Parathyroid adenoma (tissue), 2 donors: Measurements from ENCODE around the gene MRPL38.
"Not testable (repeated sequence)": the region's sequence is repeated elsewhere in the genome, so short reads cannot be mapped to it uniquely, and the experiment has no call there.

Experiments
- H2AFZ ChIP-seq: fragments of 300-600 bp; sonication (generic); one replicate; pipeline ENCODE4 v1.7.0; 2017; ENCODE audit warnings: antibody characterized with exemption, mild to moderate bottlenecking
- H3K27ac ChIP-seq: fragments of 300-600 bp; sonication (generic); one replicate; pipeline ENCODE4 v1.7.0; 2017
- H3K27me3 ChIP-seq: fragments of 300-600 bp; sonication (generic); one replicate; pipeline ENCODE4 v1.7.0; 2017; ENCODE audit warnings: low read length; ENCODE audit not compliant: control insufficient read depth, insufficient read depth
- H3K36me3 ChIP-seq: fragments of 300-600 bp; sonication (generic); one replicate; pipeline ENCODE4 v1.7.0; 2017; ENCODE audit warnings: low read length; ENCODE audit not compliant: control insufficient read depth, insufficient read depth
- H3K4me1 ChIP-seq: fragments of 300-600 bp; sonication (generic); one replicate; pipeline ENCODE4 v1.7.0; 2017; ENCODE audit warnings: control low read depth
- H3K4me2 ChIP-seq: fragments of 300-600 bp; sonication (generic); one replicate; pipeline ENCODE4 v1.7.0; 2017; ENCODE audit warnings: low read length
- H3K4me3 ChIP-seq: fragments of 300-600 bp; sonication (generic); one replicate; pipeline ENCODE4 v1.7.0; 2017; ENCODE audit warnings: low read depth, low read length
- H3K79me2 ChIP-seq: fragments of 300-600 bp; sonication (generic); one replicate; pipeline ENCODE4 v1.7.0; 2017; ENCODE audit warnings: control low read depth
- H3K9ac ChIP-seq: fragments of 300-600 bp; sonication (generic); one replicate; pipeline ENCODE4 v1.7.0; 2017; ENCODE audit warnings: mild to moderate bottlenecking
- H3K9me3 ChIP-seq: fragments of 300-600 bp; sonication (generic); one replicate; pipeline ENCODE4 v1.7.0; 2017; ENCODE audit warnings: low read length; ENCODE audit not compliant: control insufficient read depth
- TF ChIP-seq, protein P1 (sequence below): fragments of 300-600 bp; sonication (generic); IDR thresholded peaks from one replicate; pipeline ENCODE4 v1.7.0; 2017; ENCODE audit warnings: antibody characterized with exemption, mild to moderate bottlenecking
- donor health status: primary hyperparathyroidism.

MRPL38 gene

GRCh38 chr17:75869282-75870141, 35.2 kb downstream of the MRPL38 start:
- TF ChIP-seq, protein P1, sequence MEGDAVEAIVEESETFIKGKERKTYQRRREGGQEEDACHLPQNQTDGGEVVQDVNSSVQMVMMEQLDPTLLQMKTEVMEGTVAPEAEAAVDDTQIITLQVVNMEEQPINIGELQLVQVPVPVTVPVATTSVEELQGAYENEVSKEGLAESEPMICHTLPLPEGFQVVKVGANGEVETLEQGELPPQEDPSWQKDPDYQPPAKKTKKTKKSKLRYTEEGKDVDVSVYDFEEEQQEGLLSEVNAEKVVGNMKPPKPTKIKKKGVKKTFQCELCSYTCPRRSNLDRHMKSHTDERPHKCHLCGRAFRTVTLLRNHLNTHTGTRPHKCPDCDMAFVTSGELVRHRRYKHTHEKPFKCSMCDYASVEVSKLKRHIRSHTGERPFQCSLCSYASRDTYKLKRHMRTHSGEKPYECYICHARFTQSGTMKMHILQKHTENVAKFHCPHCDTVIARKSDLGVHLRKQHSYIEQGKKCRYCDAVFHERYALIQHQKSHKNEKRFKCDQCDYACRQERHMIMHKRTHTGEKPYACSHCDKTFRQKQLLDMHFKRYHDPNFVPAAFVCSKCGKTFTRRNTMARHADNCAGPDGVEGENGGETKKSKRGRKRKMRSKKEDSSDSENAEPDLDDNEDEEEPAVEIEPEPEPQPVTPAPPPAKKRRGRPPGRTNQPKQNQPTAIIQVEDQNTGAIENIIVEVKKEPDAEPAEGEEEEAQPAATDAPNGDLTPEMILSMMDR, result no peak
- H3K4me3 ChIP-seq, result no peak overlapping the region
- H3K4me2 ChIP-seq, result no peak overlapping the region
- H3K9me3 ChIP-seq, result no peaks in the 10 kb centered on the region
- no peak overlapping the region for H3K9ac ChIP-seq
- no peaks in the 10 kb centered on the region for H3K79me2 ChIP-seq
- H3K27me3 ChIP-seq, result no peaks in the 10 kb centered on the region
- peak overlapping the region; percentile 36 for H3K27ac ChIP-seq
- no peaks in the 10 kb centered on the region for H3K36me3 ChIP-seq
- no peak overlapping the region for H2AFZ ChIP-seq
- peaks cover 7% of the 10 kb centered on the region for H3K4me1 ChIP-seq

DNA sequence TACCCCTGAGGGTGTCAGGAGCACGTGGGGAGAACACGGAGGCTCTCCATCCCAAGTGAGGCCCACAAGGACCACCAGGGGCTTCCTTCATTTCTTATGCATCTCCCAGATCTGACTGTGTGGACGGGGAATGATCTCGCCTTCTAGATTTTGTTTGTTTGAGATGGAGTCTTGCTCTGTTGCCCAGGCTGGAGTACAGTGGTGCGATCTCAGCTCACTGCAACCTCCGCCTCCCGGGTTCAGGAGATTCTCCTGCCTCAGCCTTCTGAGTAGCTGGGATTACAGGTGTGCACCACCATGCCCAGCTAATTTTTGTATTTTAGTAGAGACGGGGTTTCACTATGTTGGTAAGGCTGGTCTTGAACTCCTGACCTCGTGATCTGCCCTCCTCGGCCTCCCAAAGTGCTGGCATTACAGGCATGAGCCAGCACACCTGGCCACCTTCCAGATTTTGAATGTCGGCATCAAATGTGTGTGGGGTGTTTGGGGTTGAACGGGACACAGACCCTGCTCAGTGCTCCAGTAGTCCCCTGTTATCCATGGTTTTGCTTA, 35.9 kb downstream of the MRPL38 start:
- not testable (repeated sequence) for H3K4me2 ChIP-seq, H3K9ac ChIP-seq, H3K4me3 ChIP-seq, H3K27me3 ChIP-seq, H3K9me3 ChIP-seq, H3K79me2 ChIP-seq, H3K4me1 ChIP-seq, H3K36me3 ChIP-seq, H2AFZ ChIP-seq
- peak overlapping the region; percentile 36 for H3K27ac ChIP-seq

DNA sequence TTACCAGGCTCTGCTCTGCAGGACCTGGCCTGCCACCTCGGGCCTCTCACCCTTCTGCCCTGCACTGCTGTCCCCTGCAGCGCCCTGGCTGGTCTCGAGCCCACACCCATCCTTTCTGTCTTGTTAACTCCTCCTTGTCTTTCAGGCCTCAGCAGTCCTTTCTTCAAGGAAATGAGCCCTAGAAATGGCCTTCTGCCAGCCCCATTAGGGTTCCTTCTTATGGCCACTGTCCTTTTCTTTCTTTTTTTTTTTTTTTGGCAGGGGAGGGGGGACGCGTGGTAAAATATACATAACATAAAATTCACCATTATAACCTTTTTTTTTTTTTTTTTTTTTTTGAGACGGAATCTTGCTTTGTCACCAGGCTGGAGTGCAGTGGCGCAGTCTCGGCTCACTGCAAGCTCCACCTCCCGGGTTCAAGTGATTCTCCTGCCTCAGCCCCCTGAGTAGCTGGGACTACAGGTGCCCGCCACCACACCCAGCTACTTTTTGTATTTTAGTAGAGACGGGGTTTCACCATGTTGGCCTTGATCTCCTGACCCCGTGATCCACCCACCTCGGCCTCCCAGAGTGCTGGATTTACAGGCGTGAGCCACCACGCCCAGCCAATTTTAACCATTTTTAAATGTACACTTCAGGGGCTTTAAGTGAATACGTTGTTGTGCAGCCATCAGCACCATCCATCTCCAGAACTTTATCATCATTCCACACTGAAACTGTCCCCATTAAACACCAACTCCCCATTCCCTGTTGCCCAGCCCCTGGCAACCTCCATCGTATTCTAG, 39.1 kb downstream of the MRPL38 start:
- H3K9me3 ChIP-seq, H3K4me2 ChIP-seq, H3K4me3 ChIP-seq, H3K79me2 ChIP-seq, H3K36me3 ChIP-seq, H3K27ac ChIP-seq, H2AFZ ChIP-seq, H3K9ac ChIP-seq, H3K4me1 ChIP-seq, H3K27me3 ChIP-seq: not testable (repeated sequence)

DNA sequence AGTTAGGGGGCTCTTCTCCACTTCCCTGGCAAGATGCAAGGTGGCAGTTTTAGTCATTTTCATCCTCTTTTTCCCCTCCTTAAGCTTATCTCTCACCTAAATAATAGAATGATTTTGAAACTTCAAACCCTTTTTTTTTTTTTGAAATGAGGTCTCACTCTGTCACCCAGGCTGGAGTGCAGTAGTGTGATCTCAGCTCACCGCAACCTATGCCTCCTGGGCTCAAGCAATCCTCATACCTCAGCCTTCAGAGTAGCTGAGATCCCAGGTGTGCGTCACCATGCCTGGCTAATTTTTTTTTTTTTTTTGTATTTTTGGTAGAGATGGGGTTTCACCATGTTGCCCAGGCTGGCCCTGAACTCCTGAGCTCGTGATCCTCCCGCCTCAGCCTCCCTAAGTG, 39.8 kb downstream of the MRPL38 start:
- not testable (repeated sequence) for H3K9me3 ChIP-seq, H3K79me2 ChIP-seq, H2AFZ ChIP-seq, H3K27ac ChIP-seq, H3K4me3 ChIP-seq, H3K36me3 ChIP-seq, H3K4me1 ChIP-seq, H3K4me2 ChIP-seq, H3K9ac ChIP-seq, H3K27me3 ChIP-seq

DNA sequence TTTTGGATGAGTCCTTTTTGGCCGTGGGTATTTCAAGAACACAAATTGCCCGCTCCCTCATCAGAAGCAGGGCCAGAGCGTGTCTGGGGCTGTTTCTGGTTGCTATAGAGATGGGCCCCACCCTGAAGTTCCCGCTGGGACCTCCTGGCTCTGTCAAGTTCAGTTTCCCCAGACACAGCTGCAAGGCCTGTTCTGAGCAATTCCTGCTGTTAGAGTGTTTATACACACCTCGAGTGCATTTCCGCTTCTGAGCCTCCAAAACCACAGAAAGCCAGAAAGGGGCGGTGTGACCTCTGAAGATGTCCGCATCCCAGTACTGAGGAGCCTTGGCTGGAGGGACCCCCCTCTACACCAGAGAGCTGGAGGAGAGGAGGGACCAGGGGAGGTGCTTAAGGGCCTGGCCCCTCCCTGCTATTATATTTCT, 40.2 kb downstream of the MRPL38 start:
- Histone ChIP-seq H3K27ac (peak overlapping the region; percentile 1), H3K9ac (no peak overlapping the region), H3K9me3 (no peaks in the 10 kb centered on the region), H3K4me1 (no peaks in the 10 kb centered on the region), H3K4me3 (no peak overlapping the region), H3K27me3 (no peaks in the 10 kb centered on the region), H3K4me2 (no peak overlapping the region), H3K36me3 (no peaks in the 10 kb centered on the region), H2AFZ (no peak overlapping the region), H3K79me2 (no peaks in the 10 kb centered on the region)
- TF ChIP-seq, protein P1, result no peak

- no peaks in the 10 kb centered on the region for H3K36me3 ChIP-seq
- H3K27me3 ChIP-seq, result no peaks in the 10 kb centered on the region
- TF ChIP-seq, protein P1, result no peak
- H3K79me2 ChIP-seq, result no peaks in the 10 kb centered on the region
- no peaks in the 10 kb centered on the region for H3K9me3 ChIP-seq
- H2AFZ ChIP-seq, result no peak overlapping the region
- no peak overlapping the region for H3K27ac ChIP-seq
- no peak overlapping the region for H3K4me3 ChIP-seq
- H3K4me1 ChIP-seq, result no peaks in the 10 kb centered on the region
- no peak overlapping the region for H3K4me2 ChIP-seq
- no peak overlapping the region for H3K9ac ChIP-seq
Observed at GRCh38 chr17:75861927-75862317, 42.8 kb downstream of the MRPL38 start.

- H3K79me2 ChIP-seq, H3K4me1 ChIP-seq, H3K9me3 ChIP-seq, H3K4me2 ChIP-seq, H3K27me3 ChIP-seq, H2AFZ ChIP-seq, H3K36me3 ChIP-seq, H3K4me3 ChIP-seq, H3K27ac ChIP-seq, H3K9ac ChIP-seq: not testable (repeated sequence)
Observed at GRCh38 chr17:75859358-75859757, 45.3 kb downstream of the MRPL38 start.
